Spleen (tissue), 11 donors: ENCODE data around the gene ADORA2A. TPM values are rescaled to one million over a fixed set of nuclear protein-coding genes. Genes with fewer than 3 reads are reported as not detected.

Experiments used
- DNase-seq: peaks from one replicate; pipeline ENCODE4 v3.0.0-alpha.2; 2020
- H3K27ac ChIP-seq, 8 donors: fragments of 200-600 bp; sonication (generic) in 7 of 8; 1 replicate in 4 of 8; 2 replicates in 4 of 8; pipeline versions ENCODE4 v1.5.0 to v1.8.0; 2016 to 2021; ENCODE audit warnings: inconsistent platforms in 4 of 8, mild to moderate bottlenecking in 4 of 8, moderate library complexity in 1 of 8
- H3K27me3 ChIP-seq, 7 donors: fragments of 200-600 bp; sonication (generic) in 6 of 7; replicated peaks in 1 of 7; 1 replicate in 4 of 7; 2 replicates in 3 of 7; pipeline versions ENCODE4 v1.5.0 to v1.8.0; 2016 to 2021; ENCODE audit warnings: inconsistent platforms in 3 of 7, mild to moderate bottlenecking in 1 of 7
- H3K36me3 ChIP-seq, 6 donors: fragments of 200-600 bp; sonication (generic) in 5 of 6; 1 replicate in 4 of 6; 2 replicates in 2 of 6; pipeline versions ENCODE4 v1.5.0 to v1.8.0; 2016 to 2021; ENCODE audit warnings: inconsistent platforms in 2 of 6
- H3K4me1 ChIP-seq, 6 donors: fragments of 200-600 bp; sonication (generic) in 5 of 6; 1 replicate in 3 of 6; 2 replicates in 3 of 6; pipeline versions ENCODE4 v1.5.0 to v1.8.0; 2016 to 2021; ENCODE audit warnings: inconsistent platforms in 3 of 6
- H3K4me3 ChIP-seq, 8 donors: fragments of 200-600 bp; sonication (generic) in 7 of 8; 1 replicate in 4 of 8; 2 replicates in 4 of 8; pipeline versions ENCODE4 v1.5.0 to v1.8.0; 2016 to 2021; ENCODE audit warnings: inconsistent platforms in 4 of 8, mild to moderate bottlenecking in 4 of 8, moderate library complexity in 2 of 8
- H3K9me3 ChIP-seq, 8 donors: fragments of 200-600 bp; sonication (generic) in 7 of 8; 1 replicate in 4 of 8; 2 replicates in 4 of 8; pipeline versions ENCODE4 v1.5.0 to v1.8.0; 2016 to 2021; ENCODE audit warnings: inconsistent platforms in 4 of 8
- POLR2A ChIP-seq, 3 donors: fragments of 450-650 bp; IDR thresholded peaks; one replicate each; pipeline ENCODE4 v1.5.1; 2017; ENCODE audit warnings: antibody characterized with exemption in 3 of 3, mild to moderate bottlenecking in 1 of 3
- POLR2AphosphoS5 ChIP-seq, 3 donors: sonication (generic); formaldehyde crosslinking; IDR thresholded peaks; one replicate each; pipeline ENCODE4 v1.5.1; 2017; ENCODE audit warnings: antibody characterized with exemption in 3 of 3
- WGBS, 5 donors: extraction: QIAGEN DNeasy Blood & Tissue Kit in 3 of 5; methylation state at CpG; one replicate each; pipeline versions ENCODE4 v1.1.5 to v1.1.7; 2013 to 2018; 5-methylcytosine and 5-hydroxymethylcytosine counted together
- intact Hi-C: fragments of 100-400 bp; cut with DNase I; formaldehyde crosslinking; loops from one replicate; pipeline ENCODE4 v1.15.0; 2023; ENCODE audit warnings: low total_unique reads
- polyA plus RNA-seq, 3 donors: library from polyadenylated mRNA; stranded (reverse); fragments of 200-250 nt; gene quantifications; one replicate each; pipeline ENCODE4 v1.2.1, GENCODE V29; 2013
- total RNA-seq, 7 donors: library from RNA; depleted of rRNA in 3 of 7; stranded (reverse); fragments of >200 nt in 3 of 7; fragmentation: NEBNext Ultra II Directional in 4 of 7; extraction: Animal tissue kit (Norgen Biotek cat#: 25700) in 4 of 7; gene quantifications; one replicate each; pipeline versions ENCODE4 v1.1.0 to v1.2.1, GENCODE V29; 2016 to 2021
- TF ChIP-seq, protein P1 (sequence below), 11 experiments: fragments of 200-600 bp in 7 of 11; fragments of 450-650 bp in 4 of 11; sonication (generic) in 4 of 11; IDR thresholded peaks in 8 of 11; conservative IDR thresholded peaks in 3 of 11; 1 replicate in 7 of 11; 2 replicates in 4 of 11; pipeline versions ENCODE4 v1.4.0 to v1.8.0; 2016 to 2021; ENCODE audit warnings: antibody characterized with exemption in 11 of 11, inconsistent platforms in 4 of 11, mild to moderate bottlenecking in 1 of 11
- donor health status: healthy with polysubstance abuse.
- donor health status: DM: no; HTN: no; CAD: no; lungs with moderate emphysema.
- donor health status: DM: no; HTN: no; CAD: no.
- donor health status: Bipolar disorder and iron deficiency.
- donor health status: healthy.
- donor health status: DM: no; HTN: no; CAD: no.
- donor health status: DM: yes; HTN: yes; CAD: no.

ADORA2A gene
- total and polyA plus RNA-seq, 10 donors = 8.3 to 31.1 (median 20.2) TPM

DNA sequence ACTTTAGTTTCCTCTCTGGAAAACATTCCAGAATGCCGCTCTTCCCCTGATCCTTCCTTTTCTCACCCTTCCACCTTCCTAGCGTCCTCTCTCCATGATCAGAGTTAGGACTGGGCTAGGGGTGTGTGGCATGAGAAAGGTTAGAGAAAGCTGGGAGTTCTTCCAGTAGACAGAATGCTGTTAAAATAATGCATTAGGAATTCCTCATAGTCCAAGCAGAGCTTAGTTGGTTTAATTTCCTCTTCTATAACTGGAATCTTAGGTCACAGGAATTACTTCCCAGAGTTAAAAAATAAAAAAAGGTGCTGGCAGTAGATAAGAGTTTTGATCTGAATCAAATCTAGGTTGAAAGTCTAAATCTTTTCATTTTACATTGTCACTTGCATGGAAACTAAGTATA is 37.2 kb upstream of the ADORA2A start:
- WGBS, 5 donors = 84 to 94% (median 89%) methylated on average over 2 of the region's 2 CpGs
- H3K36me3 ChIP-seq = peaks cover 0 to 30% (median 0%) of the 10 kb centered on the region in 6 donors
- H3K4me3 ChIP-seq = no peak overlapping the region
- peak overlapping the region in 7 of 8 donors; percentile 21 to 71 (median 54) for H3K27ac ChIP-seq
- H3K4me1 ChIP-seq = peaks cover 2 to 54% (median 19%) of the 10 kb centered on the region in 6 donors
- no peak for DNase-seq
- TF ChIP-seq POLR2A (IDR thresholded peaks at IDR 0.05) = no peak
- TF ChIP-seq, protein P1, sequence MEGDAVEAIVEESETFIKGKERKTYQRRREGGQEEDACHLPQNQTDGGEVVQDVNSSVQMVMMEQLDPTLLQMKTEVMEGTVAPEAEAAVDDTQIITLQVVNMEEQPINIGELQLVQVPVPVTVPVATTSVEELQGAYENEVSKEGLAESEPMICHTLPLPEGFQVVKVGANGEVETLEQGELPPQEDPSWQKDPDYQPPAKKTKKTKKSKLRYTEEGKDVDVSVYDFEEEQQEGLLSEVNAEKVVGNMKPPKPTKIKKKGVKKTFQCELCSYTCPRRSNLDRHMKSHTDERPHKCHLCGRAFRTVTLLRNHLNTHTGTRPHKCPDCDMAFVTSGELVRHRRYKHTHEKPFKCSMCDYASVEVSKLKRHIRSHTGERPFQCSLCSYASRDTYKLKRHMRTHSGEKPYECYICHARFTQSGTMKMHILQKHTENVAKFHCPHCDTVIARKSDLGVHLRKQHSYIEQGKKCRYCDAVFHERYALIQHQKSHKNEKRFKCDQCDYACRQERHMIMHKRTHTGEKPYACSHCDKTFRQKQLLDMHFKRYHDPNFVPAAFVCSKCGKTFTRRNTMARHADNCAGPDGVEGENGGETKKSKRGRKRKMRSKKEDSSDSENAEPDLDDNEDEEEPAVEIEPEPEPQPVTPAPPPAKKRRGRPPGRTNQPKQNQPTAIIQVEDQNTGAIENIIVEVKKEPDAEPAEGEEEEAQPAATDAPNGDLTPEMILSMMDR (IDR thresholded peaks at IDR 0.05 in 8 of 11, conservative IDR thresholded peaks at IDR 0.05 in 3 of 11) = no peak
- TF ChIP-seq POLR2AphosphoS5 (IDR thresholded peaks at IDR 0.05) = no peak
- H3K9me3 ChIP-seq = no peaks in the 10 kb centered on the region
- intact Hi-C loops = no loop called here
- H3K27me3 ChIP-seq = no peaks in the 10 kb centered on the region

DNA sequence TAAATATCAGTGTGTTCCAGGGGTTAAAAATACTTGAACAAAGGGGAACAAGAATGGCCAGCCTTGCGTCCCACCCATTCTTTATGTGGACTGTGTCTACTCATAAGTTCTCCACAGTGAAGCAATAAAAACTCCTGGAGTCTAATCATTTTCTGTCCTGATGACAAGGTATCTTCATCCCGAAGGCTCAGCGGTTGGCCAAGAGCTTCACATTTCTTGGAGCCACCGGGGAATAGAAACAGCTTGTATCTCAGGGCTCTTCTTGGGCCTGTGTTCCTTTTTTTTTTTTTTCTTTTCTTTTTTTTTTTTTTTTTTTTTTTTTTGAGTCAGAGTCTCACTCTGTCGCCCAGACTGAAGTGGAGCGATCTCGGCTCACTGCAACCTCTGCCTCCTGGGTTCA is 36.8 kb upstream of the ADORA2A start:
- intact Hi-C loops = no loop called here

DNA sequence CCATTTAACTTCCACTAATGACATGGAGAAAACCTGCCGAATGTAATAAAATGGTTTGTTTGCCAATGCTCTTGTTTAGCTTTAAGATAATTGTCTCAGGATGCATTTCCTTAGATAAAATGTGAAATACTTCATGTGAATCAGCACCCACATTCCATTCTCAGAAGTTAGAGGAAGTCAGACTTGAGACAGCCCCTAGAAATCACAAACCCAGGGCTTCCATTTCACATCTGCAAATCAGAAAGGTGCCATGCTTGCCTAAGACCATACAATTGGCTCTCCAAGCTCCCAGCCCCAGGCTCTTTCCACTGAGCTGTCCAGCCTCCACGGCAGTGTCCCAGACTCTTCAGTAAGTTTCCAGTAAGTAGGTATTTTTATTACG is 35.6 kb upstream of the ADORA2A start:
- H3K4me3 ChIP-seq = no peak overlapping the region
- H3K36me3 ChIP-seq = peaks cover 3 to 47% (median 13%) of the 10 kb centered on the region in 6 donors
- TF ChIP-seq, protein P1 (IDR thresholded peaks at IDR 0.05 in 8 of 11, conservative IDR thresholded peaks at IDR 0.05 in 3 of 11) = no peak
- TF ChIP-seq POLR2A (IDR thresholded peaks at IDR 0.05) = no peak
- peaks cover 3 to 54% (median 19%) of the 10 kb centered on the region in 6 donors for H3K4me1 ChIP-seq
- H3K27ac ChIP-seq = peak overlapping the region in 6 of 8 donors; percentile 21 to 71 (median 62)
- 73 to 80% (median 76%) methylated on average over 3 of the region's 3 CpGs for WGBS, 5 donors
- no peaks in the 10 kb centered on the region for H3K27me3 ChIP-seq
- intact Hi-C loops = no loop called here
- DNase-seq = no peak
- no peaks in the 10 kb centered on the region for H3K9me3 ChIP-seq

More for the DNA sequence above, 36.8 kb upstream of the ADORA2A start:
- H3K36me3 ChIP-seq = peaks cover 0 to 34% (median 1%) of the 10 kb centered on the region in 6 donors
- peak overlapping the region in 7 of 8 donors; percentile 21 to 71 (median 54) for H3K27ac ChIP-seq
- H3K4me3 ChIP-seq = no peak overlapping the region
- H3K27me3 ChIP-seq = no peaks in the 10 kb centered on the region
- DNase-seq = no peak
- no peak for TF ChIP-seq POLR2A (IDR thresholded peaks at IDR 0.05)
- TF ChIP-seq, protein P1 (IDR thresholded peaks at IDR 0.05 in 8 of 11, conservative IDR thresholded peaks at IDR 0.05 in 3 of 11) = no peak
- no peak for TF ChIP-seq POLR2AphosphoS5 (IDR thresholded peaks at IDR 0.05)
- 77 to 83% (median 81%) methylated on average over 7 of the region's 7 CpGs for WGBS, 5 donors
- H3K4me1 ChIP-seq = peaks cover 2 to 54% (median 19%) of the 10 kb centered on the region in 6 donors
- no peaks in the 10 kb centered on the region for H3K9me3 ChIP-seq

DNA sequence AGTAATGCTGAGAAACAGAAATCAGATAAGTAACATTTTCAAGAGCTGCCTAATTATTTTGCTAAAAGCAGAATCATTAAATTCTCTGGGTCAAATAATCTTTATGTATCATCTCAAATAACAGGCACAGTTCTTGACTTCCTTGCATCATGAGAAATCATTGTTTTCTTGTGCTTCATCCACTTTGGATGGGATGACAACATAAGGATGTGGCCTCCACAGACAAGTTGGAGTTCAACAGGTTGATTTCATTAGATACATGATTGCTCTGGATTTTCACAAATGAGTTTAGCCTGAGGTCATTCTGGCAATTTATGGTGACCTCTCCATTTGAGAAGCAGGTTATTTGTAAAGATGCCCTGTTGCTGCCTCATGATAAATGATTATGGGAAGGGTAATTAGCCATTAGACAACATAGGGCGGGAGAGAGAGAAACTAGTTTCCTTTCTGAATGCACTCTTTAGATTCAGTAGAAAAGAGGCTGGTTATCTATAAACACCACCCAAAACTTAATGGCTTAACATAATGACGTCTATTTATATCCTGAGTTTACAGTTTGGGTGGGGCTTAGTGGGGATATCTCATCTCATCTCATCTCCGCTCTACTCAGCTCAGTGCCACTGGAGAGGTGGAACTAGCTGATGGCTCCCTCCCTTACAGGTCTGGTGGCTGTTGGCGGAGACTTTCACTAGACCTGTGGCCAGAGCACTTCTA is 35.0 kb upstream of the ADORA2A start:
- Histone ChIP-seq H3K36me3 (peaks cover 3 to 52% (median 15%) of the 10 kb centered on the region in 6 donors), H3K27ac (peak overlapping the region in 6 of 8 donors; percentile 21 to 71 (median 62)), H3K9me3 (no peaks in the 10 kb centered on the region), H3K4me1 (peaks cover 8 to 60% (median 19%) of the 10 kb centered on the region in 6 donors), H3K27me3 (no peaks in the 10 kb centered on the region), H3K4me3 (no peak overlapping the region)
- DNase-seq = no peak
- TF ChIP-seq, protein P1 (IDR thresholded peaks at IDR 0.05 in 8 of 11, conservative IDR thresholded peaks at IDR 0.05 in 3 of 11) = no peak
- TF ChIP-seq POLR2AphosphoS5 (IDR thresholded peaks at IDR 0.05) (no peak), POLR2A (IDR thresholded peaks at IDR 0.05) (no peak)
- 78 to 86% (median 81%) methylated on average over 4 of the region's 4 CpGs for WGBS, 5 donors
- intact Hi-C loops = no loop called here
